ENCODE results near the gene VCL. TPM values are rescaled to one million over a fixed set of nuclear protein-coding genes. Genes with fewer than 3 reads are reported as not detected.

VCL gene
- total and polyA plus RNA-seq, 9 of the 15 experiments (the other 6 are each of a cell fraction or from before 2014, with no cell fraction given), result 29.8 to 186 (median 76.4) TPM

DNA sequence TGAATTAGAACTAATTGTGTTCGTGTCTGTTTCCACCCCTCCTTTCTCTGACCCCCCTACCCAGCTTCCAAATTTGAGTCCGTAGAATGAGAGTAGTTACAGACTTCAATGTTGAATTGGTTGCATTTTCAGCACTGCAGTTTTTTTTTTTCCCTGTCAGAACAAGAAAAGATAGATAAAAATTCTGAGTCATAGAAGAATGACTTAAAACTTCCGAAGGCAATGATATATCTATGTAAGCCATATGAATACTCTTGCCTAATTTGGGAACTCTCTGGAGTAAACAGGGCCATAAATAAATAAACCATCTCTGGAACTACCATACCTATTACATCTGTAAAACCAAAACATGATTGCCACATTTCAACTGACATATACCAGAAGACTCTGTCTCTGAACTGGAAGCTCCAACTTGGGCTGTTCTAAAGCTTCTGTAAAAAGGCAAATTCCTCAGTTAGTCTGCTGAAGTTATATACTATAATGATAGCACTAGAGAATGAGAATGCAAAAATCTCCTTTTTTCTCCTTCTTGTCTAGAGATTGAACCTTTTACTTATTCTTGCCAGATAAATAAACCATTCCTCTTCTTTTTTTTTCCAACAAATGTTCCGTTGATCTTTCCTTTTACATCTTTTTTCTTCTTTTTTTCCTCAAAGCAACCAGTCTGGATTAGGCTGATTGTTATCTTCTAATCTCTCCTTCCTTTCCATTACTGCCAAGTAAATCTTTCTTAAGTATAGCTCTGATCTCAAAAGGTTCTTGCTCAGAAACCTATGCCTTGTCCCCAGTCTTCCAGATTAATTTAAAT, 23.5 kb downstream of the VCL start (continued):
- TF ChIP-seq ZNF408 (CRISPR knock-in tag; IDR thresholded peaks at IDR 0.05; ENCODE audit: low read depth), result no peak
- peak; percentile 36; the same call in 1 of the 2 replicates for TF ChIP-seq HES1 (IDR thresholded peaks at IDR 0.05; ENCODE audit: low read depth)
- peak; percentile 43; the same call in 1 of the 2 replicates for TF ChIP-seq REST (IDR thresholded peaks at IDR 0.05; ENCODE audit: borderline replicate concordance)
- no peak for TF ChIP-seq REST (CRISPR knock-in tag; IDR thresholded peaks at IDR 0.05; ENCODE audit: low read depth)
- no peak for TF ChIP-seq ZNF764 (CRISPR knock-in tag; IDR thresholded peaks at IDR 0.05; ENCODE audit: low read depth)
- TF ChIP-seq ZNF445 (CRISPR knock-in tag; IDR thresholded peaks at IDR 0.05; ENCODE audit: low read depth), result no peak
- TF ChIP-seq LARP7 (IDR thresholded peaks at IDR 0.05), result no peak
- TF ChIP-seq ETV1 (tag; conservative IDR thresholded peaks at IDR 0.05; ENCODE audit: low read depth), result peak; percentile 81
- no peak for TF ChIP-seq ETV6 (IDR thresholded peaks at IDR 0.05; ENCODE audit: borderline replicate concordance in 1 of 2, low read depth in 2 of 2, low read length in 1 of 2)
- no peak for TF ChIP-seq ETV6 (CRISPR knock-in tag; IDR thresholded peaks at IDR 0.05; ENCODE audit: borderline replicate concordance)
- TF ChIP-seq ZFP36 (IDR thresholded peaks at IDR 0.05; ENCODE audit: low read depth, low read length, partially characterized antibody), result peak; percentile 80
- TF ChIP-seq RBM39 (optimal IDR thresholded peaks at IDR 0.05; ENCODE audit: low read depth, low read length), result no peak
- no peak for TF ChIP-seq ZNF165 (CRISPR knock-in tag; IDR thresholded peaks at IDR 0.05; ENCODE audit: borderline replicate concordance)
- no peak for TF ChIP-seq ERF (CRISPR knock-in tag; IDR thresholded peaks at IDR 0.05)
- TF ChIP-seq KDM5B (IDR thresholded peaks at IDR 0.05; ENCODE audit: insufficient replicate concordance, low read depth, low read length), result peak; percentile 43
- TF ChIP-seq NFATC3 (IDR thresholded peaks at IDR 0.05), result peak; percentile 93
- peak; percentile 78; the same call in 1 of the 2 replicates for TF ChIP-seq PML (IDR thresholded peaks at IDR 0.05; ENCODE audit: low read length)
- TF ChIP-seq GATAD2A (IDR thresholded peaks at IDR 0.05), result peak; percentile 45; the same call in 1 of the 2 replicates

Data from K562 (cell line).